Fibroblast of skin of right quadriceps (primary cell): Measurements from ENCODE around the gene ADGRG4.
"Not testable (repeated sequence)": the region's sequence is repeated elsewhere in the genome, so short reads cannot be mapped to it uniquely, and the experiment has no call there.

ENCODE experiments used
- DNase-seq: peaks from one replicate; pipeline ENCODE4 v3.0.0-alpha.2; 2013

The ADGRG4 gene

DNA sequence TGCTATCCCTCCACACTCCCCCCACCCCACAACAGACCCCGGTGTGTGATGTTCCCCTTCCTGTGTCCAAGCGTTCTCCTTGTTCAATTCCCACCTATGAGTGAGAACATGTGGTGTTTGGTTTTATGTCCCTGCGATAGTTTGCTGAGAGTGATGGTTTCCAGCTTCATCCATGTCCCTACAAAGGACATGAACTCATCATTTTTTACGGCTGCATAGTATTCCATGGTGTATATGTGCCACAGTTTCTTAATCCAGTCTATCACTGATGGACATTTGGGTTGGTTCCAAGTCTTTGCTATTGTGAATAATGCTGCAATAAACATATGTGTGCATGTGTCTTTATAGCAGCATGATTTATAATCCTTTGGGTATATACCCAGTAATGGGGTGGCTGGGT lies at the start of gene ADGRG4:
Gene ADGRG4 (plus strand): TSS at position 243 of the 400 bp plus-strand sequence. CDS start 7,815 bp downstream, outside the sequence.
- DNase-seq = not testable (repeated sequence)

DNA sequence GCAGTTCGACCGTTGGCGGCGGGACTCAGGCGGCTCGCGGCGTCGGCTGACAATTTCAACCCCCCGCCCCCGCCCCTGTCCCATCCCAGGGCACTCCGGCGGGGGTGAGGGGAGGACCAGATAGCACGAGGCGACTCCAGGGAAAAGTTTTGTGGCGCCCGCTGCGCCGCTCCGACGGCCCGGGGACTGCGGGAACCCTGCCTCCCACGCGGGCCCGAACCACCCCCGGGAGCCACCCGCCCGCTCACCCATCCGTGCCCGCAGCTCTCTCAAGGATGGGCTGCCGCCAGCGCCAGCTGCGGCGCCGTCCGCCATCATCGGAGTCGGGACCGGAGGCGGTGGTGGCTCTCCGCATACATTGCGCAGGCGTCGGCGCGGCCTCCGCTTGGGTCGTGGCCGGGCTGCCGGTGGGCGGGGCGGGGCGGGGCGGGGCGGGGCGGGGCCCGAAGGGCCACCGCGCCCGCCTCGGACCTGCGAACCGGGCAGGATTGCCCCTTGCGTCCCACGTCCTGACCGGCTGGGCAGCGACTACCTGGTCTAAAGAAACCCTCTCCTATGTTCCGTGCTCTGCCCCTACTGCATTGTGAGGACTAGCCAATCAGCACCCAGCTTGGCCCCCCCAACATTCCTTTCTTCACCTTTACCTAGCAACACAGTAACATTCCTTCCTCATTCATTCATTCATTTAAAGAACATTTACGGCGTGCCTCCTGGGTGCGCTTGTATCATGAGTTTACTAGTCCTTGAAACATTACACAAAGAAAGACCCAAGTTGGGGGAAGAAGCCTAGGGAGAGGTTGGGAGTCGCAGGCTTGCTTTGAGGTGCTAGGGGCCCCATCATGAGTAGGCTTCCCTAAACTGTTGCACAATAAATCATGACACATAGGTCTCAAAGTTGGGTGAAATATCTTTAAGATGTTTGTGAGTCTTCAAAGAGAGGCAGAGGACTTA lies 49.4 kb upstream of the ADGRG4 start, which contains the start of gene MAP7D3:
Gene MAP7D3 (minus strand): TSS at position 360 of the 951 bp plus-strand sequence. CDS start 42 bp downstream, at position 318.
- peak; percentile 47 for DNase-seq

DNA sequence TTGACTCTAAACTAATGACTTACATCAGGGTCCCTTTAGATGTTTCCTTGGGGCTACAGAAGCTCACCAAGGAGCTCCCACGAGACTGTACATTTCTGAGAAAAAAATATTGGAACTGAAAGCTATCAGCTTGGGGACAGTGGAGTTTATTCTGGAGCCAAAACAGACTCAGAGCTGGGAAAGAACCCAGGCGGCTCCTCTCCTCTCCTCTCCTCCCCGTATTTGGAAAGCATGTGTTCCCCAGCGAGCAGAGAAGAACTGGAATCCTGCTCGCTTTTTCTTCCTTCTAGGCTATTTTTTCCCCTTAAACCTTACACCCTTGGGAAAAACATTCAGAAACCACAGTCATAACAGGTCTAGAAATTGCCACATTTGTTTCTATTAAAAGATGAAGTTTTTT lies 45.2 kb upstream of the ADGRG4 start:
- no peak for DNase-seq

DNA sequence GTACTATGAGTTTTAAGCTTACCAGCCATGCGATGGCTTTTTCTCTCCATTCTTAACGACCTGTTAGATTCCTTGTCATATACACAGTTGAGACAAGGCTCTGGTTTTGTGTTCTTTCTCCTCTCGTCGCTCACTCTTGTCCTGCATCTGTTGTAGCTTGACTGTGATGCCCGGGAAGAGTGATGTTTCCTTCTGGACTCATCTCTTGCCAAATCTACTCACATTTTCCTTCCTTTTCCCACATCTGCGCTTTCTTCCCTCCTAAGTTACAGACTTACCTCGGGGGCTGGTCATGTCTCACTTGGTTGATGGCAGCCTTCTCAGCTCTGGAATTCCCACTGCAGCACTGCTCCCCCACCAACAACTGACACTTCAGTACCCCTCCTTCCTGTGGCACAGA lies 44.7 kb upstream of the ADGRG4 start:
- DNase-seq = no peak

- DNase-seq = no peak
Measured at GRCh38 chrX:136258951-136259350, 41.8 kb upstream of the ADGRG4 start.

- DNase-seq = peak; percentile 89
Measured at GRCh38 chrX:136259543-136259942, 41.2 kb upstream of the ADGRG4 start.

GRCh38 chrX:136260776-136261175 lies 40.0 kb upstream of the ADGRG4 start:
- DNase-seq = peak; percentile 96

- no peak for DNase-seq
Measured at GRCh38 chrX:136261321-136261720, 39.4 kb upstream of the ADGRG4 start.

DNA sequence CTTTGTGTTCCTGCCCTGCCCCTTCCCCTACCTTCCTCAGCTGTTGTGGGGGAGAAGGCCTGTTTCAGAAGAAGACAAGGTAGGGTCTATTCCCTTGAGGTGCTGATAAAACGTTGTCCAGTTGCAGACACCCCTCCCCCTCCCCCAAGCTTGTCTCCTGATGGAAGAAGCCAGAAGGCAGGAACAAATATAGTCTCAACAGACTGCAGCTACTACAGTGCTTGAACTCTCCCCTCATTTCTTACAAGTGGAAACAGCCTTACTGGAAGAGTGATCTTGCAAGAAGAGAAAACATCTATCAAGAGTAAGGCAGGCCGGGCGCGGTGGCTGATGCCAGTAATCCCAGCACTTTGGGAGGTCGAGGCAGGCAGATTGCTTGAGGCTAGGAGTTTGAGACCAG lies 38.5 kb upstream of the ADGRG4 start:
- DNase-seq = no peak

GRCh38 chrX:136262812-136263315 lies 37.9 kb upstream of the ADGRG4 start:
- DNase-seq = no peak

- no peak for DNase-seq
Measured at GRCh38 chrX:136266828-136267227, 33.9 kb upstream of the ADGRG4 start.

DNA sequence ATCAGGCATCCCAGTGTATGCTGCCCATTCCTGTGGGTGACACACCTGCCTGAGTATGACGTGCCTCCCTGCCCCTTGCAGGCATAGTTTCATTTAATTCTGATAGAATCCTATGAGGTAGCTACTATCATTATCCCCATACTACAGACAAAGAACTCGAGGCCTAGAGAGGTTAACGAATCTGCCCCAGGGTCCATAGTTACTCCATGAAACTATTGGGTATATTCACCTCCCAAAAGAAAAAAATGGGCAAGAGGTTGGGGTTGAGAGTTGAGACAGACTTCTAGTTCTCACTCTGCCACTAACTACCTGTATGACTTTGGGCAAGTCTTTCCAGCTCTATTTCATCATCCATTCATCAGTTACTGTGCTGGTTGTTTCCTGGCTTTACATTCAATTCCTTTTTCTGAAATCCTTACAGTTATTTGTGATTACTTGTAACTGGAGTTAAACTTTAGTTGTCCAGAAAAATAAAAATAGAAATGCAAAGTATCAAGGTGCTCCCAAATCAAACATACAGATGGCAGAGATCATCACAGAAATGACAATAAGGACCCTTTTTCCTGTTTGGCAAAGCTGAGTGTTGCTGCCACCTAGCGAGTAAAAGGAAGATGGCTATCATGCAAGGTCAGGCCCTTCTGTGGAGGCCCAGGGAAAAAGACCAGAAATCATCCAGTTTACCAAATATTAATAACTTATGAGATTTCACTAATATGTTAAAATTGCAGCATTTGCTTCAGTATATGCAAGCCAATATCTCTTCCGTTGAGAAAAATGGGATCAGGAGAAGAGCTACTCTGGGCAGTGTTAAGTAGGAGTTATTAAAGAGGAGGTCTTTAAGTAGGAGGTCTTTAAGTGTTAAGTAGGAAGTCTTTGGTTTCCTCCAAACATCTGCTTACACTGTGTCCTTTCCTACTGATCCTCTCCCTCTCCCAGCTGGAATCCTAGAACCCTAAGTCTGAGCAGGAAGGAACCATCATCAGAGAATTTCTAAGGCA lies 32.4 kb upstream of the ADGRG4 start:
- no peak for DNase-seq

GRCh38 chrX:136269921-136270320 lies 30.8 kb upstream of the ADGRG4 start:
- DNase-seq = no peak

DNA sequence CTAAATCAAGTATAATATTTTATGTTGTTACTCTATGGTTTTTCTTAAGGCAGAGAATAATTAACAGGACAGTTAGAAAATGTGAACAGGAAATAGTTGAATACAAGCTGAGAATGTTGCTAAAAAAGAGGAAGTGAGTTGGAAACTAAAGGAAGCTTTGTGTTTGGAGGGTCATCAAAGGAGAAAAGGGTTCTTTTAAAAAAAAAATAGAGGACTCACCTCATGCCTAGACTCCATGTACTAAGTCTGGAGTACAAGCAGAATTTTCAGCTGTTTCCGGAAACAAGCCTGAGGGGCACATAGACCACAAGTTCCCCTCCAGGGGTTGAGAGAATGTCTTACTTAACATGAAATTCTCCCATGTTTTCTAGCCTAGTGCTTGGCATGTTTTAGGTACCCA lies 29.5 kb upstream of the ADGRG4 start:
- DNase-seq = no peak

DNA sequence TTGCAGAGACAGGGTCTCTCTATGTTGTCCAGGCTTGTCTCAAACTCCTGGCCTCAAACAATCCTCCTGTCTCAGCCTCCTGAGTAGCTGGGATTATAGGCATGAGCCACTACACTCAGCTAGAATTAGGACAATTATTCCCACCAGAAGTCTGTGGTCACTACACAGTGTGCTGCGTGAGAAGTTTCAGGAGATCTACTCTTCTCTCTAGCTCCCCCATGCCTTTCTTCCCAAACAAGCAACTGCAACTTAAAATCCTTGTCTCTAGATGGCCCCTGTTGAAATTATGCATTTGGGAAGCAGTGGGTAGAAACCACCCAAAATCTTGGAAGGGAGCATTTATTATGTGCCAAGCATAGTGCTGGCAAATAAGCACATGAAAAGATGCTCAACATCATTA lies 28.4 kb upstream of the ADGRG4 start:
- no peak for DNase-seq

DNA sequence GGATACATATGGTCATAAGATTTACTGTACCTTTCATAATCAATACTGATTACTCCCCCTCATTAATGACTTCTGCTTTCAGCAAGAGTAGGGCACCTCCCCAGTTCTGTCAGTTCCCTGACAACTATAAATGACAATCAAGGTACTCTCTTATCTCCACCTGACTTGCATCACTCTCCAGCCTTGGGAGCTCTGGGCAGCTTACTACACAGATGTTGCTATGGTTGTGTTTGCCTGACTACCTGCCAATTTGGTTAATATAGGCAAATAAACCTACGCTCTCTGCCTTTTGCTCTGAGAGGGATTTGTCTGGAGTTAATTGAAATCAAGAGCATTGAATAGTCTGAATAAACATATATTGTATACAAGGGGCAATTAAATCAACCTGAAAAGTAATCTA lies 26.8 kb upstream of the ADGRG4 start:
- no peak for DNase-seq

DNA sequence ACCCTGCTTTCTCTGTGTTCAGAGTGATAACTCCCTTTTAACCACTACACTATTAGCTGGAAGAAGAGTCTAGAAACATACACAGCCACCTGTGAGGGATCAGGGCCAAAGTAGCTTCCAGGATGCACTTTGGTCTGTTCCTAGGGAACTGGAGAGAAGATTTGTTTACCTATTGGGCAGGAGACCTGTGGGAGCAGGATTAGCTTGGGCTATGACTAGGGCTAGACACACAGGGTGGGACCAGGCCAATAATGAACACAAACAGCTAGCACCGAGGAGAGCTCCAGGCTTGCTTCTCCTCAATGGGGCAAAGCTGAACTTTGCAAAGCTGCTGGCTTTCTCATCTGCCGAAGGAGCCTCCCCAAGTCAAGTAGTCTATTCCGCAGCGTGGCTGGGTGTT lies 25.2 kb upstream of the ADGRG4 start:
- no peak for DNase-seq

GRCh38 chrX:136286375-136286774 lies 14.4 kb upstream of the ADGRG4 start:
- not testable (repeated sequence) for DNase-seq

DNA sequence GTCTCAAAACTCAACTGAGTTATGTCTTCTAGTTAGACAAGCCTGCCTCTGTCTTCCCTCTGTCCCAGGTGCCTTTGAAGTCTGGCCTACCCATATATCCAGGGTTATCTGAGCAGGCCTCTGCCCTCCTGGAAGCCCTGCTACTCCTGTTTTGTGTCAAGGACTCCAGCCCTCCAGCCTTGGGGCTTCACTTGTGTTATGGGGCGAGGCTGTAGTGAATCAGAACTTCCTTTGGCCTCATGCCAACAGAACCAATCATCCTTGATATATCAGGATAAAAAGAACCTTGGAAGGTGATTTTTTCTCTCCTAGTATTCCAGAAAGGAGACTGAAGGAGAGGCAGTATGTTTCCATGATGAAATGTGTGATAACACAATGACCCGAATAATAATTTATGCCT lies 8.9 kb upstream of the ADGRG4 start:
- DNase-seq = no peak

DNA sequence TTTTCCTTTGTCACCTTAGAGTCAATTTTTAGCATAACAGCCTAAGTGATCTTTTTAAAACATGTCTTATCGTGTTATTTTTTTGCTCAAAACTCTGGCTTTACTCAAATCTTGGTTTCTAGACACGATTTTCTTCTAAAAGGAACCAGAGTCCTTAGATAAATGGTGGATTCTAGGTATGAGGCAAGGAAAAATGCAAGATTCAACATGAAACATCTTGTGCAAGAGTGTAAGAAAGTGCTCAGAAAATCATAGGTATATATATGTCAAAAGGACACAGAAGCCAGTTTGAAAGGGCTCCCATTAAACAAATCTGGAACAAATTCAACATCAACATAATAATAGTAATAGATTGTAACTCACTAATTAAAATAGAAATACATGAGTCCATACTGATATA lies 8.1 kb upstream of the ADGRG4 start:
- no peak for DNase-seq

GRCh38 chrX:136295380-136295779 lies 5.4 kb upstream of the ADGRG4 start:
- no peak for DNase-seq

- no peak for DNase-seq
Measured at GRCh38 chrX:136303041-136303440, 2.3 kb downstream of the ADGRG4 start.

GRCh38 chrX:136304493-136304892 lies 3.7 kb downstream of the ADGRG4 start:
- no peak for DNase-seq
